MM.1S (cell line): ENCODE data around the gene CD58.

Experiments used
- DNase-seq: peaks from one replicate; pipeline ENCODE4 v3.0.0-alpha.2; 2015
- H2AFZ ChIP-seq: fragments of 300-600 bp; sonication (generic); 2 replicates; pipeline ENCODE4 v1.6.0; 2016; ENCODE audit warnings: antibody characterized with exemption, low read length
- H3F3A ChIP-seq: fragments of 300-600 bp; sonication (generic); 2 replicates; pipeline ENCODE4 v1.6.1; 2016; ENCODE audit warnings: mild to moderate bottlenecking, antibody characterized with exemption, low read length, moderate library complexity, mixed read lengths; ENCODE audit not compliant: insufficient read depth
- H3K27ac ChIP-seq: fragments of 300-600 bp; sonication (generic); 2 replicates; pipeline ENCODE4 v1.5.1; 2016; ENCODE audit warnings: mild to moderate bottlenecking, low read length
- H3K27me3 ChIP-seq: fragments of 300-600 bp; sonication (generic); replicated peaks from 2 replicates; pipeline ENCODE4 v1.6.0; 2016; ENCODE audit warnings: low read length; ENCODE audit not compliant: insufficient read depth
- H3K36me3 ChIP-seq: fragments of 300-600 bp; sonication (generic); replicated peaks from 2 replicates; pipeline ENCODE4 v1.6.1; 2016; ENCODE audit warnings: mild to moderate bottlenecking, low read length, mixed read lengths; ENCODE audit not compliant: insufficient read depth
- H3K4me1 ChIP-seq: fragments of 300-600 bp; sonication (generic); 2 replicates; pipeline ENCODE4 v1.6.1; 2016; ENCODE audit warnings: low read length, mixed read lengths
- H3K4me2 ChIP-seq: fragments of 300-600 bp; sonication (generic); 2 replicates; pipeline ENCODE4 v1.6.0; 2016; ENCODE audit warnings: low read depth, low read length
- H3K4me3 ChIP-seq: fragments of 300-600 bp; sonication (generic); 2 replicates; pipeline ENCODE4 v1.5.1; 2016; ENCODE audit warnings: low read length, mixed read lengths
- H3K79me2 ChIP-seq: fragments of 300-600 bp; sonication (generic); 2 replicates; pipeline ENCODE4 v1.6.1; 2016; ENCODE audit warnings: mixed run types, low read length, mixed read lengths
- H3K9ac ChIP-seq: fragments of 300-600 bp; sonication (generic); 2 replicates; pipeline ENCODE4 v1.6.1; 2016; ENCODE audit warnings: low read length, mixed read lengths
- H3K9me2 ChIP-seq: fragments of 300-600 bp; sonication (generic); replicated peaks from 2 replicates; pipeline ENCODE4 v1.6.1; 2016; ENCODE audit warnings: mild to moderate bottlenecking, low read length, mixed read lengths; ENCODE audit not compliant: insufficient read depth
- H3K9me3 ChIP-seq: fragments of 300-600 bp; sonication (generic); replicated peaks from 2 replicates; pipeline ENCODE4 v1.6.1; 2016; ENCODE audit warnings: mild to moderate bottlenecking, low read length, mixed read lengths; ENCODE audit not compliant: insufficient read depth
- H4K20me1 ChIP-seq: fragments of 300-600 bp; sonication (generic); 2 replicates; pipeline ENCODE4 v1.6.1; 2016; ENCODE audit warnings: mild to moderate bottlenecking, low read length, moderate library complexity, mixed read lengths; ENCODE audit not compliant: insufficient read depth
- EZH2 ChIP-seq: fragments of 300-600 bp; sonication (generic); optimal IDR thresholded peaks from 2 replicates; pipeline ENCODE3; 2017; ENCODE audit warnings: low read depth, mild to moderate bottlenecking, antibody characterized with exemption, low read length, mixed read lengths
- EZH2phosphoT487 ChIP-seq: fragments of 300-600 bp; sonication (generic); IDR thresholded peaks from 2 replicates; pipeline ENCODE4 v1.6.1; 2018; ENCODE audit warnings: antibody characterized with exemption, low read length
- TF ChIP-seq, protein P1 (sequence below): fragments of 300-600 bp; sonication (generic); IDR thresholded peaks from 2 replicates; pipeline ENCODE4 v1.5.1; 2016; ENCODE audit warnings: antibody characterized with exemption, low read length, mixed read lengths

CD58 gene

DNA sequence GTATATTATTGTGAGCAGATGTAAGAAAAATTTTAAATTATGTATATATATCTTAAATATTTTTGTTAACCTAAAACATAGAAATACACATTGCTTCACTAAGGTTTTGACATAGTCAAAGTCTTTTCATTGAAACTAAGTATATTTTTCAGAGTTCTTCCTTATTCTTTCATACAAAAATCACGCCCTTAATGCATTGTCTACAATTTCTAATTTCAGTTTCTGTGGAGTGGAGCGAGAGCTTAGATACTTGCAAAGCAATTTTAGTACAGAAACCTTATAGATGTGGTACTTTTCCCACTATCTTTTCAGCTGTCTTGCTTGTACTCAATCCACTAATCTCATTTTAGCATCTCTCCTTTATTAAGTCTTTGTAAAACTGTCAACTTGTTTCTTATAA is 63.2 kb downstream of the CD58 start:
- TF ChIP-seq EZH2phosphoT487 (no peak), EZH2 (no peak)
- TF ChIP-seq, protein P1, sequence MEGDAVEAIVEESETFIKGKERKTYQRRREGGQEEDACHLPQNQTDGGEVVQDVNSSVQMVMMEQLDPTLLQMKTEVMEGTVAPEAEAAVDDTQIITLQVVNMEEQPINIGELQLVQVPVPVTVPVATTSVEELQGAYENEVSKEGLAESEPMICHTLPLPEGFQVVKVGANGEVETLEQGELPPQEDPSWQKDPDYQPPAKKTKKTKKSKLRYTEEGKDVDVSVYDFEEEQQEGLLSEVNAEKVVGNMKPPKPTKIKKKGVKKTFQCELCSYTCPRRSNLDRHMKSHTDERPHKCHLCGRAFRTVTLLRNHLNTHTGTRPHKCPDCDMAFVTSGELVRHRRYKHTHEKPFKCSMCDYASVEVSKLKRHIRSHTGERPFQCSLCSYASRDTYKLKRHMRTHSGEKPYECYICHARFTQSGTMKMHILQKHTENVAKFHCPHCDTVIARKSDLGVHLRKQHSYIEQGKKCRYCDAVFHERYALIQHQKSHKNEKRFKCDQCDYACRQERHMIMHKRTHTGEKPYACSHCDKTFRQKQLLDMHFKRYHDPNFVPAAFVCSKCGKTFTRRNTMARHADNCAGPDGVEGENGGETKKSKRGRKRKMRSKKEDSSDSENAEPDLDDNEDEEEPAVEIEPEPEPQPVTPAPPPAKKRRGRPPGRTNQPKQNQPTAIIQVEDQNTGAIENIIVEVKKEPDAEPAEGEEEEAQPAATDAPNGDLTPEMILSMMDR, result no peak
- no peaks in the 10 kb centered on the region for H3K79me2 ChIP-seq
- peak overlapping the region; percentile 60; the same call in 1 of the 2 replicates for H3K27ac ChIP-seq
- no peaks in the 10 kb centered on the region for H3K9me2 ChIP-seq
- no peak overlapping the region for H3K9ac ChIP-seq
- 0 out of 2 replicates have a peak overlapping the region, but pooled peaks have one; percentile 27 for H3K4me2 ChIP-seq
- DNase-seq, result peak; percentile 16
- H3K4me3 ChIP-seq, result no peak overlapping the region
- no peaks in the 10 kb centered on the region for H3K36me3 ChIP-seq
- H3K27me3 ChIP-seq, result no peaks in the 10 kb centered on the region
- no peak overlapping the region for H2AFZ ChIP-seq
- peaks cover 25% of the 10 kb centered on the region for H3F3A ChIP-seq
- H4K20me1 ChIP-seq, result no peaks in the 10 kb centered on the region
- peaks cover 71% of the 10 kb centered on the region for H3K4me1 ChIP-seq
- no peaks in the 10 kb centered on the region for H3K9me3 ChIP-seq

DNA sequence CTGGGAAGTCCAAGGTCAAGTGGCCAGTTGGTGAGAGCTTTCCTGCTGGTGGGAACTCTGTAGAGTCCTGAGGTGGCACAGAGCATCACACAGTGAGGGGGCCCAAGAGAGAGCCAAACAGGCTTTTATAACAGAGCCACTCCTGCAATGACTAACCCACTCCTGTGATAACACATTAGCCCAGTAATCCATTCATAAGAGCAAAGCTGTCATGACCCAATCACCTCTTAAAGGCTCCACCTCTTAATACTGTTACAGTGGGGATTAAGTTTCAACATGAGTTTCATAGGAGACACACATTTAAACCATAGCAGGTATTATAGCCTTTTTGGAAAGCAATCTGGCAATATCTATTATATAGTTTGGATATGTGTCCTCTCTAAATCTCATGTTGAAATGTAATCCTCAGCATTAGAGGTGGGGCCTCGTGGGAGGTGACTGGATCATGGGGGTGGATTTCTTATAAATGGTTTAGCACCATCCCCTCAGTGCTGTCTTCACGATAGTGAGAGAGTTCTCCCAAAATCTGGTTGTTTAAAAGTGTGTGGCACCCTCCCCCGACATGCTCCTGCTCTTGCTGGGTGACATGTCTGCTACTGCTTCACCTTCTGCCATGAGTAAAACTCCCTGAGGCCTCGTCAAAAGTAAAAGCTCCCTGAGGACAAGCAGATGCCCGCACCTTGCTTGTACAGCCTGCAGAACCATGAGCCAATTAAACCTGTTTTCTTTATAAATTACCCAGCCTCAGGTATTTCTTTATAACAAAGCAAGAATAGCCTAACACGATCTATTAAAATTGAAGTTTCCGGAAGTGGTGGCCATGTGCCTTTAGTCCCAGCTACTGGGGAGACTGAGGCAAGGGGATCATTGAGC is 64.5 kb downstream of the CD58 start:
- Histone ChIP-seq H3K36me3 (no peaks in the 10 kb centered on the region), H3K79me2 (no peaks in the 10 kb centered on the region), H2AFZ (no peak overlapping the region), H3K27me3 (no peaks in the 10 kb centered on the region), H3K4me1 (peaks cover 65% of the 10 kb centered on the region), H3K4me2 (no peak overlapping the region), H4K20me1 (no peaks in the 10 kb centered on the region), H3K9me3 (no peaks in the 10 kb centered on the region), H3F3A (peaks cover 25% of the 10 kb centered on the region), H3K4me3 (no peak overlapping the region), H3K27ac (no peak overlapping the region), H3K9ac (no peak overlapping the region), H3K9me2 (no peaks in the 10 kb centered on the region)
- no peak for DNase-seq
- TF ChIP-seq EZH2phosphoT487, result no peak
- TF ChIP-seq, protein P1, result no peak
- TF ChIP-seq EZH2, result no peak

DNA sequence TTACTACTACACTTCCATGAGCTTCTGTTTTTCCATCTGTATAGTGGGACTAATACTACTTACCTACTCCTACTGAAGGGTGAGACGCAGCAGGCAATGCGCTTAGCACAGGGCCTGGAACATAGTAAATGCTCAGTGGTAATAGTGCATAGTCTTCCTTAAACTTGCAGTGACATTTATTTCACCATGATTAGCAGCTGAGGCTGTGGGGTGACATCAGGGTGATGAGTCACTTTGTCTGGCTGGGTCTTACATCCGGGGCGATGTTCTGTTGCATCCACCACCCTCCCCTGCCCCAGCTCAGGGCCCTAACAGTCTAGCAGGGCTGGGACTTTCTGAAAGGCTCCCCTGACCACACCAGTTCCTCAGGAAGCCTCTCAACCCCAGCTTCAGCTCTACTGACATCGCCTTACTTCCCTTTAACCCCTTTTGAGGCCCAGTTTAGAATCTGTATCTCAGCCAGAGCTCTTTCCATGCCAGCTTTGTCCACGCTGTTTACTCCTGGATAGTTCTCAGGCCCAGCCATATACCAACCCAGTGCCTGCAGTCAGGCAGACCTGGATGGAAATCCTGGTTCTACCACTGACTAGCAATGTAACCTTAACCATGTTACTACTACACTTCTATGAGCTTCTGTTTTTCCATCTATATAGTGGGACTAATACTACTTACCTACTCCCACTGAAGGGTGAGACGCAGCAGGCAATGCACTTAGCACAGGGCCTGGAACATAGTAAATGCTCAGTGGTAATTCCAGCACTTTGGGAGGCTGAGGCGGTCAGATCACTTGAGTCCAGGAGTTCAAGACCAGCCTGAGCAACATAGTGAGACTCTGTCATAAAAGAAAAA is 66.3 kb downstream of the CD58 start:
- peak overlapping the region; percentile 67; the same call in 1 of the 2 replicates for H3K27ac ChIP-seq

More for the DNA sequence above, 66.3 kb downstream of the CD58 start:
- peak overlapping the region; percentile 18; the same call in 1 of the 2 replicates for H3K4me2 ChIP-seq
- no peak overlapping the region for H2AFZ ChIP-seq
- peaks cover 52% of the 10 kb centered on the region for H3K4me1 ChIP-seq
- DNase-seq, result peak; percentile 55
- no peaks in the 10 kb centered on the region for H3K79me2 ChIP-seq
- H3K9me3 ChIP-seq, result no peaks in the 10 kb centered on the region
- H4K20me1 ChIP-seq, result no peaks in the 10 kb centered on the region
- TF ChIP-seq EZH2phosphoT487 (no peak), EZH2 (no peak)
- TF ChIP-seq, protein P1, result no peak
- H3K4me3 ChIP-seq, result no peak overlapping the region
- H3F3A ChIP-seq, result peaks cover 25% of the 10 kb centered on the region
- no peaks in the 10 kb centered on the region for H3K27me3 ChIP-seq
- H3K9ac ChIP-seq, result no peak overlapping the region
- H3K36me3 ChIP-seq, result no peaks in the 10 kb centered on the region
- no peaks in the 10 kb centered on the region for H3K9me2 ChIP-seq
